Measurements from ENCODE around the gene ITM2C.

DNA sequence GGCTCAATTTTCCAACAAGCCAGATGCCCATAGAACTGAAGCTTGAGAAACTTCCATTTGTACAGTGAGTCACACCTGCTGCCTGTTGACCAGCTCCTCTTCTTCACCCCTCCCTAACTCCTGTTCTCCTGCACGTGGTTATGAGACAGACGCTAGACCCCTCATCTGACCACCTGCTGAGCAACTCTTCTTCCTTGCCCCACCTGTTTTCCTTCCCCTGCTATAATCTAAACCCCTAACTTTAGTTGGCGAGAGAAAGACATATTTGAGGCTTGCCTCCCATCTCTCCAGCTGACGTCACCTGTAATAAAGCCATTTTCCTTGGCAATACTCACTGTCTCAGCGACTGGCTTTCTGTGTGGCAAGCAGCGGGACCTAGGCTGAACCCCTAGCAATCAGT lies 22.3 kb upstream of the ITM2C start:
- TF ChIP-seq, protein P1, sequence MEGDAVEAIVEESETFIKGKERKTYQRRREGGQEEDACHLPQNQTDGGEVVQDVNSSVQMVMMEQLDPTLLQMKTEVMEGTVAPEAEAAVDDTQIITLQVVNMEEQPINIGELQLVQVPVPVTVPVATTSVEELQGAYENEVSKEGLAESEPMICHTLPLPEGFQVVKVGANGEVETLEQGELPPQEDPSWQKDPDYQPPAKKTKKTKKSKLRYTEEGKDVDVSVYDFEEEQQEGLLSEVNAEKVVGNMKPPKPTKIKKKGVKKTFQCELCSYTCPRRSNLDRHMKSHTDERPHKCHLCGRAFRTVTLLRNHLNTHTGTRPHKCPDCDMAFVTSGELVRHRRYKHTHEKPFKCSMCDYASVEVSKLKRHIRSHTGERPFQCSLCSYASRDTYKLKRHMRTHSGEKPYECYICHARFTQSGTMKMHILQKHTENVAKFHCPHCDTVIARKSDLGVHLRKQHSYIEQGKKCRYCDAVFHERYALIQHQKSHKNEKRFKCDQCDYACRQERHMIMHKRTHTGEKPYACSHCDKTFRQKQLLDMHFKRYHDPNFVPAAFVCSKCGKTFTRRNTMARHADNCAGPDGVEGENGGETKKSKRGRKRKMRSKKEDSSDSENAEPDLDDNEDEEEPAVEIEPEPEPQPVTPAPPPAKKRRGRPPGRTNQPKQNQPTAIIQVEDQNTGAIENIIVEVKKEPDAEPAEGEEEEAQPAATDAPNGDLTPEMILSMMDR (IDR thresholded peaks at IDR 0.05; ENCODE audit: insufficient read depth, low read length) = no peak
- no peak for TF ChIP-seq GABPA (IDR thresholded peaks at IDR 0.05; ENCODE audit: low read depth)
- TF ChIP-seq REST (IDR thresholded peaks at IDR 0.05; ENCODE audit: insufficient replicate concordance, low read depth) = no peak
